ENCODE results near the gene STAB2. TPM values are rescaled to one million over a fixed set of nuclear protein-coding genes. Genes with fewer than 3 reads are reported as not detected.

Gene STAB2
- total and polyA plus RNA-seq, 4 experiments from 2014 or later = not detected

GRCh38 chr12:103687253-103687652, 100.2 kb downstream of the STAB2 start:
- Mint-ChIP-seq H3K27me3 (peaks cover 12 to 15% of the 10 kb centered on the region in 2 donors), H3K36me3 (no peaks in the 10 kb centered on the region), H3K9me3 (peaks cover 0 to 2% (median 0%) of the 10 kb centered on the region in 8 donors), H3K27ac (no peak overlapping the region), H3K4me3 (no peak overlapping the region), H3K4me1 (no peaks in the 10 kb centered on the region)
- no peak for DNase-seq
- no peaks in the 10 kb centered on the region for H3K27me3 ChIP-seq (ENCODE audit: insufficient read depth, low read length)
- no peak overlapping the region for H3K27ac ChIP-seq (ENCODE audit: low read depth, low read length)
- no peaks in the 10 kb centered on the region for H3K36me3 ChIP-seq (ENCODE audit: insufficient read depth, low read length)
- no peak overlapping the region for H3K4me3 ChIP-seq (ENCODE audit: low read length in 2 of 2)
- POLR2A ChIA-PET (ENCODE audit: partially characterized antibody) = no interaction called here
- H3K4me1 ChIP-seq (ENCODE audit: insufficient read depth, low read length) = no peaks in the 10 kb centered on the region
- CTCF ChIA-PET (ENCODE audit: partially characterized antibody) = interaction anchor here (1.3 kb wide), 1 partner anchor 10 kb away, joined by 4 read pairs; no protein-coding TSS in a partner anchor
- intact Hi-C loops (cut with micrococcal nuclease) = no loop called here
- no peaks in the 10 kb centered on the region for H3K9me3 ChIP-seq (ENCODE audit: control insufficient read depth in 1 of 2, low read length in 2 of 2)

- H3K9me3 Mint-ChIP-seq = peaks cover 0 to 2% (median 0%) of the 10 kb centered on the region in 8 donors
- no peaks in the 10 kb centered on the region for H3K4me1 ChIP-seq (ENCODE audit: insufficient read depth, low read length)
- no peak overlapping the region for H3K4me3 Mint-ChIP-seq
- H3K9me3 ChIP-seq (ENCODE audit: control insufficient read depth in 1 of 2, low read length in 2 of 2) = no peaks in the 10 kb centered on the region
- no peaks in the 10 kb centered on the region for H3K36me3 ChIP-seq (ENCODE audit: insufficient read depth, low read length)
- H3K27ac ChIP-seq (ENCODE audit: low read depth, low read length) = no peak overlapping the region
- no peak overlapping the region for H3K4me3 ChIP-seq (ENCODE audit: low read length in 2 of 2)
- intact Hi-C loops (cut with micrococcal nuclease) = no loop called here
- CTCF ChIA-PET (ENCODE audit: partially characterized antibody) = interaction anchor here (1.3 kb wide), 1 partner anchor 11 kb away, joined by 4 read pairs; no protein-coding TSS in a partner anchor
- H3K27me3 ChIP-seq (ENCODE audit: insufficient read depth, low read length) = no peaks in the 10 kb centered on the region
- POLR2A ChIA-PET (ENCODE audit: partially characterized antibody) = no interaction called here
- DNase-seq = no peak
- peaks cover 14 to 15% of the 10 kb centered on the region in 2 donors for H3K27me3 Mint-ChIP-seq
- H3K27ac Mint-ChIP-seq = no peak overlapping the region
- H3K4me1 Mint-ChIP-seq = no peaks in the 10 kb centered on the region
- no peaks in the 10 kb centered on the region for H3K36me3 Mint-ChIP-seq
Measured at GRCh38 chr12:103688376-103689063, 101.4 kb downstream of the STAB2 start.

- H3K27me3 ChIP-seq (ENCODE audit: insufficient read depth, low read length) = no peaks in the 10 kb centered on the region
- Mint-ChIP-seq H3K36me3 (no peaks in the 10 kb centered on the region), H3K9me3 (peaks cover 0 to 2% (median 0%) of the 10 kb centered on the region in 8 donors), H3K27me3 (peaks cover 15 to 17% of the 10 kb centered on the region in 2 donors), H3K27ac (no peak overlapping the region), H3K4me1 (no peaks in the 10 kb centered on the region), H3K4me3 (no peak overlapping the region)
- no peak overlapping the region for H3K27ac ChIP-seq (ENCODE audit: low read depth, low read length)
- no peak for DNase-seq
- H3K36me3 ChIP-seq (ENCODE audit: insufficient read depth, low read length) = no peaks in the 10 kb centered on the region
- H3K4me1 ChIP-seq (ENCODE audit: insufficient read depth, low read length) = no peaks in the 10 kb centered on the region
- intact Hi-C loops (cut with micrococcal nuclease) = no loop called here
- H3K4me3 ChIP-seq (ENCODE audit: low read length in 2 of 2) = no peak overlapping the region
- CTCF ChIA-PET (ENCODE audit: partially characterized antibody) = no interaction called here
- no peaks in the 10 kb centered on the region for H3K9me3 ChIP-seq (ENCODE audit: control insufficient read depth in 1 of 2, low read length in 2 of 2)
- POLR2A ChIA-PET (ENCODE audit: partially characterized antibody) = no interaction called here
Measured at GRCh38 chr12:103690426-103690825, 103.4 kb downstream of the STAB2 start.

GRCh38 chr12:103691063-103691462, 104.0 kb downstream of the STAB2 start:
- Histone ChIP-seq H3K4me3 (ENCODE audit: low read length in 2 of 2) (no peak overlapping the region), H3K9me3 (ENCODE audit: control insufficient read depth in 1 of 2, low read length in 2 of 2) (no peaks in the 10 kb centered on the region), H3K27ac (ENCODE audit: low read depth, low read length) (no peak overlapping the region), H3K36me3 (ENCODE audit: insufficient read depth, low read length) (no peaks in the 10 kb centered on the region), H3K4me1 (ENCODE audit: insufficient read depth, low read length) (no peaks in the 10 kb centered on the region), H3K27me3 (ENCODE audit: insufficient read depth, low read length) (no peaks in the 10 kb centered on the region)
- no peak for DNase-seq
- no peaks in the 10 kb centered on the region for H3K4me1 Mint-ChIP-seq
- H3K36me3 Mint-ChIP-seq = no peaks in the 10 kb centered on the region
- H3K9me3 Mint-ChIP-seq = peaks cover 0 to 1% (median 0%) of the 10 kb centered on the region in 8 donors
- POLR2A ChIA-PET (ENCODE audit: partially characterized antibody) = no interaction called here
- intact Hi-C loops (cut with micrococcal nuclease) = no loop called here
- no peak overlapping the region for H3K27ac Mint-ChIP-seq
- CTCF ChIA-PET (ENCODE audit: partially characterized antibody) = no interaction called here
- no peak overlapping the region for H3K4me3 Mint-ChIP-seq
- peaks cover 12 to 14% of the 10 kb centered on the region in 2 donors for H3K27me3 Mint-ChIP-seq

GRCh38 chr12:103696101-103696500, 109.0 kb downstream of the STAB2 start:
- no peaks in the 10 kb centered on the region for H3K9me3 ChIP-seq (ENCODE audit: control insufficient read depth in 1 of 2, low read length in 2 of 2)
- no peaks in the 10 kb centered on the region for H3K4me1 ChIP-seq (ENCODE audit: insufficient read depth, low read length)
- no peaks in the 10 kb centered on the region for H3K9me3 Mint-ChIP-seq
- CTCF ChIA-PET (ENCODE audit: partially characterized antibody) = no interaction called here
- POLR2A ChIA-PET (ENCODE audit: partially characterized antibody) = no interaction called here
- no peaks in the 10 kb centered on the region for H3K27me3 ChIP-seq (ENCODE audit: insufficient read depth, low read length)
- no peak overlapping the region for H3K27ac ChIP-seq (ENCODE audit: low read depth, low read length)
- H3K27ac Mint-ChIP-seq = no peak overlapping the region
- H3K4me1 Mint-ChIP-seq = no peaks in the 10 kb centered on the region
- no peaks in the 10 kb centered on the region for H3K36me3 Mint-ChIP-seq
- H3K36me3 ChIP-seq (ENCODE audit: insufficient read depth, low read length) = no peaks in the 10 kb centered on the region
- H3K4me3 Mint-ChIP-seq = no peak overlapping the region
- H3K27me3 Mint-ChIP-seq = peaks cover 0 to 15% of the 10 kb centered on the region in 2 donors
- intact Hi-C loops (cut with micrococcal nuclease) = no loop called here
- no peak for DNase-seq
- H3K4me3 ChIP-seq (ENCODE audit: low read length in 2 of 2) = no peak overlapping the region

GRCh38 chr12:103697971-103698751, 111.1 kb downstream of the STAB2 start:
- H3K4me1 Mint-ChIP-seq = no peaks in the 10 kb centered on the region
- no peak for DNase-seq
- no peak overlapping the region for H3K4me3 ChIP-seq (ENCODE audit: low read length in 2 of 2)
- H3K27ac Mint-ChIP-seq = no peak overlapping the region
- POLR2A ChIA-PET (ENCODE audit: partially characterized antibody) = no interaction called here
- no peaks in the 10 kb centered on the region for H3K9me3 ChIP-seq (ENCODE audit: control insufficient read depth in 1 of 2, low read length in 2 of 2)
- H3K4me1 ChIP-seq (ENCODE audit: insufficient read depth, low read length) = no peaks in the 10 kb centered on the region
- H3K27me3 Mint-ChIP-seq = peaks cover 3 to 13% of the 10 kb centered on the region in 2 donors
- peaks cover 0 to 2% (median 0%) of the 10 kb centered on the region in 8 donors for H3K9me3 Mint-ChIP-seq
- intact Hi-C loops (cut with micrococcal nuclease) = no loop called here
- H3K36me3 Mint-ChIP-seq = no peaks in the 10 kb centered on the region
- no peaks in the 10 kb centered on the region for H3K36me3 ChIP-seq (ENCODE audit: insufficient read depth, low read length)
- CTCF ChIA-PET (ENCODE audit: partially characterized antibody) = interaction anchor here (1.2 kb wide), 1 partner anchor 12 kb away, joined by 4 read pairs; no protein-coding TSS in a partner anchor
- H3K27me3 ChIP-seq (ENCODE audit: insufficient read depth, low read length) = no peaks in the 10 kb centered on the region
- no peak overlapping the region for H3K27ac ChIP-seq (ENCODE audit: low read depth, low read length)
- no peak overlapping the region for H3K4me3 Mint-ChIP-seq

- intact Hi-C loops (cut with micrococcal nuclease) = no loop called here
- H3K9me3 ChIP-seq (ENCODE audit: control insufficient read depth in 1 of 2, low read length in 2 of 2) = no peaks in the 10 kb centered on the region
- no peak for DNase-seq
- no peaks in the 10 kb centered on the region for H3K4me1 Mint-ChIP-seq
- no peaks in the 10 kb centered on the region for H3K4me1 ChIP-seq (ENCODE audit: insufficient read depth, low read length)
- ChIA-PET CTCF (ENCODE audit: partially characterized antibody) (no interaction called here), POLR2A (ENCODE audit: partially characterized antibody) (no interaction called here)
- H3K9me3 Mint-ChIP-seq = peaks cover 0 to 2% (median 0%) of the 10 kb centered on the region in 8 donors
- no peak overlapping the region for H3K4me3 ChIP-seq (ENCODE audit: low read length in 2 of 2)
- H3K36me3 ChIP-seq (ENCODE audit: insufficient read depth, low read length) = no peaks in the 10 kb centered on the region
- H3K36me3 Mint-ChIP-seq = no peaks in the 10 kb centered on the region
- no peaks in the 10 kb centered on the region for H3K27me3 ChIP-seq (ENCODE audit: insufficient read depth, low read length)
- H3K27ac Mint-ChIP-seq = no peak overlapping the region
- no peak overlapping the region for H3K4me3 Mint-ChIP-seq
- no peak overlapping the region for H3K27ac ChIP-seq (ENCODE audit: low read depth, low read length)
- H3K27me3 Mint-ChIP-seq = peaks cover 5 to 18% of the 10 kb centered on the region in 2 donors
Measured at GRCh38 chr12:103698752-103699560, 111.9 kb downstream of the STAB2 start.
